Erythroblast (primary cell): Measurements from ENCODE around the gene ARRB1.

ENCODE experiments used
- GATA1 ChIP-seq: IDR thresholded peaks from 2 replicates; pipeline ENCODE4 v1.6.1; 2011; ENCODE audit warnings: low read depth, mild to moderate bottlenecking, control low read depth, low read length, moderate library complexity
- POLR2A ChIP-seq: IDR thresholded peaks from 2 replicates; pipeline ENCODE4 v1.6.1; 2011; ENCODE audit warnings: mild to moderate bottlenecking, low read length

- TF ChIP-seq POLR2A (no peak), GATA1 (no peak)
Measured at GRCh38 chr11:75249704-75250103, 101.8 kb downstream of the ARRB1 start.
